Measurements from ENCODE around the gene MSRB1. TPM values are rescaled to one million over a fixed set of nuclear protein-coding genes. Genes with fewer than 3 reads are reported as not detected.
"Not testable (repeated sequence)": the region's sequence is repeated elsewhere in the genome, so short reads cannot be mapped to it uniquely, and the experiment has no call there.

MSRB1 gene
- total RNA-seq, 2 experiments from 2014 or later = 12.0 to 12.5 TPM

GRCh38 chr16:1963806-1964505 lies 21.0 kb upstream of the MSRB1 start:
- POLR2A ChIA-PET = interaction anchor here (0.5 to 3.6 kb wide), 32 partner anchors 8 to 1371 kb away, joined by 3 to 50 read pairs (median 6); partner anchors contain the start of genes E4F1, ECI1, GFER and MAPK8IP3
- Mint-ChIP-seq H3K27me3 (no peaks in the 10 kb centered on the region), H3K36me3 (peaks cover 22% of the 10 kb centered on the region), H3K27ac (peak overlapping the region; percentile 96), H3K4me1 (peaks cover 44% of the 10 kb centered on the region), H3K9me3 (no peaks in the 10 kb centered on the region), H3K4me3 (peak overlapping the region; percentile 96)
- DNase-seq (no peak), ATAC-seq (ENCODE audit: low read depth) (peak; percentile 11)

GRCh38 chr16:1962161-1963153 lies 19.5 kb upstream of the MSRB1 start:
- Mint-ChIP-seq H3K4me1 (peaks cover 46% of the 10 kb centered on the region), H3K27ac (peak overlapping the region; percentile 96), H3K4me3 (peak overlapping the region; percentile 96), H3K36me3 (peaks cover 22% of the 10 kb centered on the region)
- not testable (repeated sequence) for H3K9me3 Mint-ChIP-seq; H3K27me3 Mint-ChIP-seq; ATAC-seq (ENCODE audit: low read depth); DNase-seq
- POLR2A ChIA-PET = interaction anchor here (1.1 to 2.0 kb wide), 2 partner anchors 9 to 28 kb away, joined by 3 to 9 read pairs; partner anchors contain the start of gene TBL3

- peak overlapping the region; percentile 60 for H3K4me3 Mint-ChIP-seq
- H3K9me3 Mint-ChIP-seq = no peaks in the 10 kb centered on the region
- ATAC-seq (ENCODE audit: low read depth) = no peak
- POLR2A ChIA-PET = interaction anchor here (1.1 to 4.0 kb wide), 2 partner anchors 9 to 29 kb away, joined by 3 to 37 read pairs; partner anchors contain the start of gene TBL3
- no peak for DNase-seq
- H3K27me3 Mint-ChIP-seq = no peaks in the 10 kb centered on the region
- H3K4me1 Mint-ChIP-seq = peaks cover 45% of the 10 kb centered on the region
- peak overlapping the region; percentile 48 for H3K27ac Mint-ChIP-seq
- peaks cover 22% of the 10 kb centered on the region for H3K36me3 Mint-ChIP-seq
These were observed 18.7 kb upstream of the MSRB1 start for GRCh38 chr16:1961651-1962067.

GRCh38 chr16:1960665-1961630 lies 17.9 kb upstream of the MSRB1 start:
- DNase-seq (no peak), ATAC-seq (ENCODE audit: low read depth) (no peak)
- POLR2A ChIA-PET = interaction anchor here (0.5 to 4.0 kb wide), 6 partner anchors 9 to 194 kb away, joined by 3 to 37 read pairs (median 4); partner anchors contain the start of genes GFER, MSRB1, TBL3 and TRAF7
- H3K9me3 Mint-ChIP-seq = no peaks in the 10 kb centered on the region
- peak overlapping the region; percentile 96 for H3K27ac Mint-ChIP-seq
- peaks cover 22% of the 10 kb centered on the region for H3K36me3 Mint-ChIP-seq
- H3K4me1 Mint-ChIP-seq = peaks cover 45% of the 10 kb centered on the region
- no peaks in the 10 kb centered on the region for H3K27me3 Mint-ChIP-seq
- H3K4me3 Mint-ChIP-seq = peak overlapping the region; percentile 97

- peak; percentile 96 for DNase-seq
- peak within 1 kb of the TSS; percentile 97 for H3K4me3 Mint-ChIP-seq
- H3K4me1 Mint-ChIP-seq = peaks cover 39% of the 10 kb centered on the region
- ATAC-seq (ENCODE audit: low read depth) = peak; percentile 84
- no peaks in the 10 kb centered on the region for H3K9me3 Mint-ChIP-seq
- peak within 1 kb of the TSS; percentile 96 for H3K27ac Mint-ChIP-seq
- peaks cover 22% of the 10 kb centered on the region for H3K36me3 Mint-ChIP-seq
- POLR2A ChIA-PET = interaction anchor here (0.7 to 4.0 kb wide), 3 partner anchors 11 to 180 kb away, joined by 3 to 37 read pairs (median 9); partner anchors contain the start of genes MSRB1 and TBL3
- H3K27me3 Mint-ChIP-seq = no peaks in the 10 kb centered on the region
These were observed 16.5 kb upstream of the MSRB1 start, which contains the start of gene NDUFB10 for GRCh38 chr16:1959269-1960039. TSS of gene NDUFB10 (plus strand) at chr16:1959538. CDS start at chr16:1959625, 87 bp downstream.

- H3K27ac Mint-ChIP-seq = peak overlapping the region; percentile 96
- peak overlapping the region; percentile 97 for H3K4me3 Mint-ChIP-seq
- POLR2A ChIA-PET = interaction anchor here (4.0 kb wide), 1 partner anchor 12 kb away, joined by 37 read pairs; the partner anchor contains the start of gene TBL3
These were observed 15.8 kb upstream of the MSRB1 start for GRCh38 chr16:1958715-1959268.

GRCh38 chr16:1958143-1958491 lies 15.1 kb upstream of the MSRB1 start:
- H3K36me3 Mint-ChIP-seq = peaks cover 12% of the 10 kb centered on the region
- not testable (repeated sequence) for ATAC-seq (ENCODE audit: low read depth)

More at GRCh38 chr16:1958715-1959268, 15.8 kb upstream of the MSRB1 start:
- no peaks in the 10 kb centered on the region for H3K9me3 Mint-ChIP-seq
- peak; percentile 5 for ATAC-seq (ENCODE audit: low read depth)
- peaks cover 17% of the 10 kb centered on the region for H3K36me3 Mint-ChIP-seq
- H3K27me3 Mint-ChIP-seq = no peaks in the 10 kb centered on the region
- DNase-seq = no peak
- peaks cover 36% of the 10 kb centered on the region for H3K4me1 Mint-ChIP-seq

GRCh38 chr16:1957434-1958142 lies 14.6 kb upstream of the MSRB1 start:
- not testable (repeated sequence) for H3K27ac Mint-ChIP-seq, H3K36me3 Mint-ChIP-seq

More at GRCh38 chr16:1958143-1958491, 15.1 kb upstream of the MSRB1 start:
- peaks cover 30% of the 10 kb centered on the region for H3K4me1 Mint-ChIP-seq
- H3K27ac Mint-ChIP-seq, H3K27me3 Mint-ChIP-seq, H3K4me3 Mint-ChIP-seq, DNase-seq, H3K9me3 Mint-ChIP-seq: not testable (repeated sequence)
- POLR2A ChIA-PET = interaction anchor here (0.6 to 4.0 kb wide), 2 partner anchors 12 to 358 kb away, joined by 5 to 37 read pairs; partner anchors contain the start of gene TBL3

GRCh38 chr16:1953734-1954133 lies 10.7 kb upstream of the MSRB1 start:
- H3K9me3 Mint-ChIP-seq = no peaks in the 10 kb centered on the region
- ATAC-seq (ENCODE audit: low read depth) (no peak), DNase-seq (no peak)
- no peaks in the 10 kb centered on the region for H3K36me3 Mint-ChIP-seq
- H3K27ac Mint-ChIP-seq = no peak overlapping the region
- no peaks in the 10 kb centered on the region for H3K4me1 Mint-ChIP-seq
- peaks cover 2% of the 10 kb centered on the region for H3K27me3 Mint-ChIP-seq
- POLR2A ChIA-PET = interaction anchor here (0.7 to 1.9 kb wide), 2 partner anchors 11 to 18 kb away, joined by 3 to 6 read pairs; partner anchors contain the start of genes RPS2 and TBL3
- no peak overlapping the region for H3K4me3 Mint-ChIP-seq

More at GRCh38 chr16:1957434-1958142, 14.6 kb upstream of the MSRB1 start:
- not testable (repeated sequence) for ATAC-seq (ENCODE audit: low read depth); DNase-seq; H3K27me3 Mint-ChIP-seq; H3K4me3 Mint-ChIP-seq; H3K9me3 Mint-ChIP-seq
- peaks cover 26% of the 10 kb centered on the region for H3K4me1 Mint-ChIP-seq
- POLR2A ChIA-PET = interaction anchor here (0.6 to 4.0 kb wide), 2 partner anchors 13 to 359 kb away, joined by 5 to 37 read pairs; partner anchors contain the start of gene TBL3

- DNase-seq = no peak
- peaks cover 2% of the 10 kb centered on the region for H3K27me3 Mint-ChIP-seq
- POLR2A ChIA-PET = interaction anchor here (0.7 to 3.7 kb wide), 2 partner anchors 14 to 21 kb away, joined by 3 to 16 read pairs; partner anchors contain the start of gene RPS2
- H3K4me3 Mint-ChIP-seq = no peak overlapping the region
- H3K27ac Mint-ChIP-seq = no peak overlapping the region
- H3K36me3 Mint-ChIP-seq = no peaks in the 10 kb centered on the region
- no peaks in the 10 kb centered on the region for H3K9me3 Mint-ChIP-seq
- no peaks in the 10 kb centered on the region for H3K4me1 Mint-ChIP-seq
- no peak for ATAC-seq (ENCODE audit: low read depth)
These were observed 7.6 kb upstream of the MSRB1 start for GRCh38 chr16:1950559-1950958.
